ENCODE data around the gene APBB1. TPM values are rescaled to one million over a fixed set of nuclear protein-coding genes. Genes with fewer than 3 reads are reported as not detected.

The APBB1 gene
- total and polyA plus RNA-seq, 9 of the 15 experiments (the other 6 are each of a cell fraction or from before 2014, with no cell fraction given), result 0.04 to 0.73 (median 0.40) TPM

GRCh38 chr11:6385046-6385777 is 33.7 kb downstream of the APBB1 start:
- Histone ChIP-seq H3K27ac (ENCODE audit: extremely low read depth, low read depth, low read length) (no peak overlapping the region), H3K4me2 (ENCODE audit: insufficient read depth, low read length) (no peak overlapping the region), H3K79me2 (ENCODE audit: control insufficient read depth, insufficient read depth, low read length) (0 out of 3 replicates have a peak, but pooled peaks cover 5% of the 10 kb centered on the region), H3K9me3 (replicated peaks; ENCODE audit: control insufficient read depth, insufficient read depth, low read depth, low read length) (no peaks in the 10 kb centered on the region), H3K4me3 (no peak overlapping the region), H4K20me1 (replicated peaks; ENCODE audit: control insufficient read depth, insufficient read depth, low read length) (no peaks in the 10 kb centered on the region), H2AFZ (ENCODE audit: low read depth, low read length) (no peak overlapping the region), H3K36me3 (ENCODE audit: control insufficient read depth, insufficient read depth, low read length) (no peaks in the 10 kb centered on the region), H3K27me3 (ENCODE audit: control insufficient read depth in 2 of 2, insufficient read depth in 2 of 2, low read length in 2 of 2) (no peaks in the 10 kb centered on the region), H3K4me1 (replicated peaks in 1 of 2; ENCODE audit: control insufficient read depth in 2 of 2, insufficient read depth in 2 of 2, low read length in 2 of 2) (peaks cover 7 to 17% of the 10 kb centered on the region in 2 experiments; a peak in 4 of 5 replicates), H3K9me1 (ENCODE audit: control insufficient read depth, insufficient read depth, low read length) (no peaks in the 10 kb centered on the region), H3K9ac (ENCODE audit: insufficient read depth in 1 of 2, low read depth in 2 of 2, low read length in 2 of 2) (no peak overlapping the region)
- TF ChIP-seq PCBP2 (IDR thresholded peaks at IDR 0.05; ENCODE audit: low read depth, low read length, poor library complexity, severe bottlenecking) (no peak), TAF7 (tag; IDR thresholded peaks at IDR 0.05) (no peak), CUX1 (CRISPR knock-in tag; IDR thresholded peaks at IDR 0.05) (no peak), ZNF589 (CRISPR knock-in tag; IDR thresholded peaks at IDR 0.05; ENCODE audit: low read depth) (no peak), ZBTB1 (CRISPR knock-in tag; IDR thresholded peaks at IDR 0.05; ENCODE audit: borderline replicate concordance, low read depth) (no peak), FOXJ2 (tag; IDR thresholded peaks at IDR 0.05) (no peak), ZNF174 (CRISPR knock-in tag; IDR thresholded peaks at IDR 0.05) (no peak), MCM3 (IDR thresholded peaks at IDR 0.05) (no peak), RCOR1 (IDR thresholded peaks at IDR 0.05; ENCODE audit: borderline replicate concordance in 1 of 2, low read depth in 2 of 2, low read length in 2 of 2) (no peak), RBM14 (IDR thresholded peaks at IDR 0.05; ENCODE audit: borderline replicate concordance, insufficient read depth, low read depth, low read length) (no peak)
- intact Hi-C loops (cut with micrococcal nuclease) (no loop called here), in situ Hi-C loops (cut with MboI) (loop anchor here (10.0 kb wide), 1 partner anchor 320 kb away; no protein-coding TSS in a partner anchor)
- POLR2A ChIA-PET, result no interaction called here
- FAIRE-seq, result no peak
- DNase-seq (ENCODE audit: extremely low read depth in 1 of 4, low spot score in 3 of 4), result no peak
- no peak for ATAC-seq
- BruUV-seq (replicated peaks), result no TSS peak
- 81% methylated on average over 5 of the region's 7 CpGs for WGBS (ENCODE audit: insufficient coverage, low coverage, missing lambda C conversion rate)
- CTCF ChIA-PET (ENCODE audit: low intra/inter-chr PET ratio), result interaction anchor here (0.7 kb wide), 1 partner anchor 26 kb away, joined by 3 read pairs; no protein-coding TSS in a partner anchor

Data from K562 (cell line).